HEK293T (cell line): Measurements from ENCODE around the gene AVPR1B.

Source experiments
- BHLHE40 ChIP-seq: fragments of 450-650 bp; IDR thresholded peaks from 2 replicates; pipeline ENCODE4 v1.6.1; 2016; ENCODE audit warnings: mild to moderate bottlenecking, moderate library complexity, borderline replicate concordance
- CTBP1 ChIP-seq: fragments of 450-650 bp; IDR thresholded peaks from 2 replicates; pipeline ENCODE4 v1.6.1; 2016; ENCODE audit warnings: borderline replicate concordance
- ELF4 ChIP-seq: fragments of 450-650 bp; IDR thresholded peaks from 2 replicates; pipeline ENCODE4 v1.6.1; 2017; ENCODE audit warnings: antibody characterized with exemption
- FOXA1 ChIP-seq: fragments of 450-650 bp; IDR thresholded peaks from 2 replicates; pipeline ENCODE4 v1.6.1; 2016; ENCODE audit warnings: mild to moderate bottlenecking
- FOXK2 ChIP-seq: fragments of 450-650 bp; IDR thresholded peaks from 2 replicates; pipeline ENCODE4 v1.6.1; 2016; ENCODE audit warnings: mild to moderate bottlenecking
- FOXM1 ChIP-seq: fragments of 450-650 bp; IDR thresholded peaks from 2 replicates; pipeline ENCODE4 v1.6.1; 2017; ENCODE audit warnings: mild to moderate bottlenecking, borderline replicate concordance
- L3MBTL2 ChIP-seq: fragments of 450-650 bp; conservative IDR thresholded peaks from 2 replicates; pipeline ENCODE4 v1.6.1; 2016; ENCODE audit warnings: mild to moderate bottlenecking
- SP1 ChIP-seq: fragments of 450-650 bp; IDR thresholded peaks from 2 replicates; pipeline ENCODE4 v1.6.1; 2017
- SUZ12 ChIP-seq: fragments of 450-650 bp; IDR thresholded peaks from 2 replicates; pipeline ENCODE4 v1.6.1; 2016; ENCODE audit warnings: mild to moderate bottlenecking
- ZNF384 ChIP-seq: fragments of 450-650 bp; IDR thresholded peaks from 2 replicates; pipeline ENCODE4 v1.6.1; 2016

GRCh38 chr1:206060844-206061243 lies 56.3 kb downstream of the AVPR1B start:
- TF ChIP-seq ZNF384: no peak
- no peak for TF ChIP-seq SP1
- no peak for TF ChIP-seq ELF4
- no peak for TF ChIP-seq SUZ12
- no peak for TF ChIP-seq CTBP1
- no peak for TF ChIP-seq FOXM1
- no peak for TF ChIP-seq L3MBTL2
- TF ChIP-seq BHLHE40: no peak
- TF ChIP-seq FOXA1: no peak
- TF ChIP-seq FOXK2: no peak
